ENCODE data around the gene BTG1.
"Not testable (repeated sequence)": the region's sequence is repeated elsewhere in the genome, so short reads cannot be mapped to it uniquely, and the experiment has no call there.

BTG1 gene

GRCh38 chr12:92147491-92147890, 1.8 kb upstream of the BTG1 start:
- no peak for DNase-seq

- no peak for DNase-seq
Measured at GRCh38 chr12:92146497-92147224, 1.0 kb upstream of the BTG1 start.

GRCh38 chr12:92145481-92145730, 240 bp downstream of the BTG1 start:
- DNase-seq = no peak

GRCh38 chr12:92144631-92145480, 790 bp downstream of the BTG1 start:
- no peak for DNase-seq

GRCh38 chr12:92143686-92144630, 1.7 kb downstream of the BTG1 start:
- peak; percentile 69 for DNase-seq

GRCh38 chr12:92143258-92143657, 2.4 kb downstream of the BTG1 start:
- no peak for DNase-seq

GRCh38 chr12:92142251-92142926, 3.3 kb downstream of the BTG1 start:
- DNase-seq = no peak

GRCh38 chr12:92141591-92142121, 4.0 kb downstream of the BTG1 start:
- DNase-seq = no peak

- DNase-seq = no peak
Measured at GRCh38 chr12:92140896-92141536, 4.6 kb downstream of the BTG1 start.

- DNase-seq = no peak
Measured at GRCh38 chr12:92140156-92140555, 5.5 kb downstream of the BTG1 start.

GRCh38 chr12:92139634-92140150, 6.0 kb downstream of the BTG1 start:
- DNase-seq = no peak

GRCh38 chr12:92138626-92139025, 7.0 kb downstream of the BTG1 start:
- no peak for DNase-seq

- no peak for DNase-seq
Measured at GRCh38 chr12:92138144-92138543, 7.5 kb downstream of the BTG1 start.

- DNase-seq = no peak
Measured at GRCh38 chr12:92136965-92137721, 8.5 kb downstream of the BTG1 start.

- no peak for DNase-seq
Measured at GRCh38 chr12:92136026-92136730, 9.5 kb downstream of the BTG1 start.

- DNase-seq = not testable (repeated sequence)
Measured at GRCh38 chr12:92135541-92135940, 10.1 kb downstream of the BTG1 start.

- no peak for DNase-seq
Measured at GRCh38 chr12:92134638-92135274, 10.9 kb downstream of the BTG1 start.

GRCh38 chr12:92133795-92134637, 11.6 kb downstream of the BTG1 start:
- DNase-seq = no peak

GRCh38 chr12:92133171-92133570, 12.5 kb downstream of the BTG1 start:
- no peak for DNase-seq

Data from NCI-H187 treated with DMSO at 0.1 percent for 48 hours (cell line).